Measurements from ENCODE around the gene IMPA2. TPM values are rescaled to one million over a fixed set of nuclear protein-coding genes. Genes with fewer than 3 reads are reported as not detected.

The IMPA2 gene
- total RNA-seq, 4 donors from 2014 or later: 50.1 to 290 (median 84.6) TPM

DNA sequence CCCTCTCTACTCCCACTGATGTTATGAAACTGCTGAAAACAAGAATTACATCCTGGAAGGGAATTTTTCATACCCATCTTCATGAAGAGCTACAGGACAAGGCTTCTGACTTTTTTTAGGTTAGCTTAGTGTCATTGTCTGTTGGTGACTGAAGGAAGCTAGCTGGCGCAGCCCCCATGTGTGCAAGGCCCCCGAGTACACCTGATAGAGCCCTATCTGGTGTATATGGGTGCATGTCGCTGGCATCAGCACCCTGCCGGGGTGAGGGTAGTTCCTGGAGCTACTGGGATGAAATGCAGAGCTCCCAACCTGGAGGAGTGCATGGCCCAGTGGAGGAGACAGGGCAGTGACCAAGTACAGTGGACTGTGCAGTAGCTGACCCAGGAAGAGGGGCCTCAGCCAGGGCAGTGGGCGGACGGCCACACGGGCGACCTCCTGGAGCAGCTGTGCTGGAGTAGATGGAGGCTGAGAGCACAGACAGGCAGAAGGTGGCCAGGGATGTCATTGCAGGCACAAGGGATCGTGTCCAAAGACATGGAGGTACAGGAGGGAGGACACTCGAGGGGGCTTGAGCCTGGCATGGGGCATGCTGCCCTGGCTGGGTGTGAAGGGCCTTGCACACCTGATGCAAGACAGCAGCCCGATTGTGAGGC lies 12.1 kb downstream of the IMPA2 start:
- Histone ChIP-seq H3K36me3 (no peaks in the 10 kb centered on the region), H3K27ac (peak overlapping the region; percentile 47 to 78 (median 66)), H3K27me3 (no peaks in the 10 kb centered on the region), H3K4me1 (peaks cover 18 to 61% (median 36%) of the 10 kb centered on the region in 4 donors), H3K4me3 (no peak overlapping the region), H3K9me3 (no peaks in the 10 kb centered on the region)
- no peak for TF ChIP-seq POLR2AphosphoS5 (IDR thresholded peaks at IDR 0.05)
- TF ChIP-seq EP300 (IDR thresholded peaks at IDR 0.05; ENCODE audit: low read depth): no peak
- TF ChIP-seq POLR2A (IDR thresholded peaks at IDR 0.05): no peak
- TF ChIP-seq, protein P1, sequence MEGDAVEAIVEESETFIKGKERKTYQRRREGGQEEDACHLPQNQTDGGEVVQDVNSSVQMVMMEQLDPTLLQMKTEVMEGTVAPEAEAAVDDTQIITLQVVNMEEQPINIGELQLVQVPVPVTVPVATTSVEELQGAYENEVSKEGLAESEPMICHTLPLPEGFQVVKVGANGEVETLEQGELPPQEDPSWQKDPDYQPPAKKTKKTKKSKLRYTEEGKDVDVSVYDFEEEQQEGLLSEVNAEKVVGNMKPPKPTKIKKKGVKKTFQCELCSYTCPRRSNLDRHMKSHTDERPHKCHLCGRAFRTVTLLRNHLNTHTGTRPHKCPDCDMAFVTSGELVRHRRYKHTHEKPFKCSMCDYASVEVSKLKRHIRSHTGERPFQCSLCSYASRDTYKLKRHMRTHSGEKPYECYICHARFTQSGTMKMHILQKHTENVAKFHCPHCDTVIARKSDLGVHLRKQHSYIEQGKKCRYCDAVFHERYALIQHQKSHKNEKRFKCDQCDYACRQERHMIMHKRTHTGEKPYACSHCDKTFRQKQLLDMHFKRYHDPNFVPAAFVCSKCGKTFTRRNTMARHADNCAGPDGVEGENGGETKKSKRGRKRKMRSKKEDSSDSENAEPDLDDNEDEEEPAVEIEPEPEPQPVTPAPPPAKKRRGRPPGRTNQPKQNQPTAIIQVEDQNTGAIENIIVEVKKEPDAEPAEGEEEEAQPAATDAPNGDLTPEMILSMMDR (IDR thresholded peaks at IDR 0.05): no peak
- in situ Hi-C loops (cut with MboI; ENCODE audit: low pct_ligation_motif_present in 1 of 4, low pct_unique_long_range_greater_than_20kb in 1 of 4, low sequenced_read_pairs in 3 of 4) (loop anchor here in 2 of 4 donors (10.0 kb wide), 1 partner anchor 49 kb away; no protein-coding TSS in a partner anchor), intact Hi-C loops (cut with DNase I; ENCODE audit: low total_unique reads) (loop anchor here (5.0 kb wide), 1 partner anchor 56 kb away; no protein-coding TSS in a partner anchor)
- DNase-seq: no peak
- WGBS, 2 donors (ENCODE audit: low coverage in 1 of 2): 88 to 100% methylated on average over 4 to 11 of the region's 11 CpGs

DNA sequence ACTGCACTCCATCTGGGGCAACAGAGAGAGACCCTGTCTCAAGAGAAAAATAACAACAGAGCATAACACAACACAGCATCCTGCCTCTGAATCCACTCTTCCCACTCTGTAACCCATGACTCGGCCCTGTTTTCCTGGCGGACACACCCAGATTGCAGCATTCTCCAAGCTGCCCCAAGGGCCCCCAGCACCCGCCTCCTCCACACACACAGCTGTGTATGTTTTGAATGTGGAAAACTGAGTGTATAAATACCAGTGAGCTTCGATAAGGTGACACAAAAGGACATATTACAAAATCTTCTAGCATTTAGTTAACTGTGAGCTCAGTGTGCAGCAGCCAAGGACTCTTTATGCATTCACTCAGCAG lies 13.0 kb downstream of the IMPA2 start:
- intact Hi-C loops (cut with DNase I; ENCODE audit: low total_unique reads): loop anchor here (5.0 kb wide), 1 partner anchor 57 kb away; no protein-coding TSS in a partner anchor

GRCh38 chr18:11994703-11995444 lies 13.6 kb downstream of the IMPA2 start:
- peaks cover 16 to 58% (median 26%) of the 10 kb centered on the region in 4 donors for H3K4me1 ChIP-seq
- TF ChIP-seq, protein P1 (IDR thresholded peaks at IDR 0.05): no peak
- TF ChIP-seq EP300 (IDR thresholded peaks at IDR 0.05; ENCODE audit: low read depth): no peak
- no peak for TF ChIP-seq POLR2A (IDR thresholded peaks at IDR 0.05)
- TF ChIP-seq POLR2AphosphoS5 (IDR thresholded peaks at IDR 0.05): no peak
- no peaks in the 10 kb centered on the region for H3K36me3 ChIP-seq
- peak overlapping the region; percentile 47 to 78 (median 66) for H3K27ac ChIP-seq
- no peaks in the 10 kb centered on the region for H3K27me3 ChIP-seq
- H3K4me3 ChIP-seq: no peak overlapping the region
- DNase-seq: no peak
- H3K9me3 ChIP-seq: no peaks in the 10 kb centered on the region
- intact Hi-C loops (cut with DNase I; ENCODE audit: low total_unique reads): loop anchor here (5.0 kb wide), 1 partner anchor 58 kb away; no protein-coding TSS in a partner anchor
- WGBS, 2 donors (ENCODE audit: low coverage in 1 of 2): 47% methylated on average over 11 of the region's 11 CpGs; no CpG with 5 or more reads in 1 of the 2 donors
- in situ Hi-C loops (cut with MboI; ENCODE audit: low pct_ligation_motif_present in 1 of 4, low pct_unique_long_range_greater_than_20kb in 1 of 4, low sequenced_read_pairs in 3 of 4): loop anchor here in 2 of 4 donors (10.0 kb wide), 1 partner anchor 50 kb away; no protein-coding TSS in a partner anchor

More for the DNA sequence above, 13.0 kb downstream of the IMPA2 start:
- no peaks in the 10 kb centered on the region for H3K27me3 ChIP-seq
- 58% methylated on average over 4 of the region's 4 CpGs; no CpG with 5 or more reads in 1 of the 2 donors for WGBS, 2 donors (ENCODE audit: low coverage in 1 of 2)
- H3K4me1 ChIP-seq: peaks cover 16 to 58% (median 30%) of the 10 kb centered on the region in 4 donors
- no peaks in the 10 kb centered on the region for H3K36me3 ChIP-seq
- TF ChIP-seq POLR2AphosphoS5 (IDR thresholded peaks at IDR 0.05): no peak
- TF ChIP-seq EP300 (IDR thresholded peaks at IDR 0.05; ENCODE audit: low read depth): no peak
- TF ChIP-seq POLR2A (IDR thresholded peaks at IDR 0.05): no peak
- TF ChIP-seq, protein P1 (IDR thresholded peaks at IDR 0.05): peak in 2 of 5 experiments; percentile 14 to 20
- H3K9me3 ChIP-seq: no peaks in the 10 kb centered on the region
- no peak overlapping the region for H3K4me3 ChIP-seq
- peak overlapping the region; percentile 47 to 78 (median 66) for H3K27ac ChIP-seq
- peak; percentile 72 for DNase-seq
- in situ Hi-C loops (cut with MboI; ENCODE audit: low pct_ligation_motif_present in 1 of 4, low pct_unique_long_range_greater_than_20kb in 1 of 4, low sequenced_read_pairs in 3 of 4): loop anchor here in 2 of 4 donors (10.0 kb wide), 1 partner anchor 50 kb away; no protein-coding TSS in a partner anchor
